Mammary epithelial cell (primary cell): ENCODE measurements around the gene LAMP5.

ENCODE experiments used
- EZH2 ChIP-seq: IDR thresholded peaks from 2 replicates; pipeline ENCODE4 v1.6.1; 2012; ENCODE audit warnings: low read length, inconsistent platforms, borderline replicate concordance
- TF ChIP-seq, protein P1 (sequence below), 2 donors: IDR thresholded peaks in 1 of 2; conservative IDR thresholded peaks in 1 of 2; 2 replicates each; pipeline ENCODE4 v1.5.1; 2011 to 2012; ENCODE audit warnings: inconsistent platforms in 2 of 2, low read length in 2 of 2, mild to moderate bottlenecking in 2 of 2, control low read depth in 1 of 2, low read depth in 1 of 2; ENCODE audit not compliant: insufficient read depth in 1 of 2; ENCODE audit errors: extremely low read depth in 1 of 2

DNA sequence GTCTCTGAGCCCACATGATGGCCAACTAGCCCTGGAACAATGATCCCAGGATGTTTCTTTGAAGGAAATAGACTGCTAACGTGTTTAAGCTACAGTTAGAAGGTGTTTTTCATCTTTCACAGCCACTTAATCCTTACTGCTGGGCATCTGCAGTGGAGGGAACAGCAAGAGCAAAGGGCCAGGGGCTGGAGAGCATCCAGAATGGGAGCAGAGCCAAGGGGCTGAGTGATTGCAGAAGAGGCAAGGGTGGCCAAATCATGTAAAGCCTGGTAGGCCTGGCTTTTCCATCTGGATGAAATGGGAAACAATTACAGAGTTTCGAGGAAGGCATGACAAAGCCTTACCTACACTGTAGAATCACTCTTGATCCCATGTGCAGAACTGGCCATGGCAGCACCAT is 18.7 kb upstream of the LAMP5 start:
- TF ChIP-seq, protein P1, sequence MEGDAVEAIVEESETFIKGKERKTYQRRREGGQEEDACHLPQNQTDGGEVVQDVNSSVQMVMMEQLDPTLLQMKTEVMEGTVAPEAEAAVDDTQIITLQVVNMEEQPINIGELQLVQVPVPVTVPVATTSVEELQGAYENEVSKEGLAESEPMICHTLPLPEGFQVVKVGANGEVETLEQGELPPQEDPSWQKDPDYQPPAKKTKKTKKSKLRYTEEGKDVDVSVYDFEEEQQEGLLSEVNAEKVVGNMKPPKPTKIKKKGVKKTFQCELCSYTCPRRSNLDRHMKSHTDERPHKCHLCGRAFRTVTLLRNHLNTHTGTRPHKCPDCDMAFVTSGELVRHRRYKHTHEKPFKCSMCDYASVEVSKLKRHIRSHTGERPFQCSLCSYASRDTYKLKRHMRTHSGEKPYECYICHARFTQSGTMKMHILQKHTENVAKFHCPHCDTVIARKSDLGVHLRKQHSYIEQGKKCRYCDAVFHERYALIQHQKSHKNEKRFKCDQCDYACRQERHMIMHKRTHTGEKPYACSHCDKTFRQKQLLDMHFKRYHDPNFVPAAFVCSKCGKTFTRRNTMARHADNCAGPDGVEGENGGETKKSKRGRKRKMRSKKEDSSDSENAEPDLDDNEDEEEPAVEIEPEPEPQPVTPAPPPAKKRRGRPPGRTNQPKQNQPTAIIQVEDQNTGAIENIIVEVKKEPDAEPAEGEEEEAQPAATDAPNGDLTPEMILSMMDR (conservative IDR thresholded peaks at IDR 0.05 in 1 of 2, IDR thresholded peaks at IDR 0.05 in 1 of 2; ENCODE audit: extremely low read depth in 1 of 2, insufficient read depth in 1 of 2, low read depth in 1 of 2, low read length in 2 of 2) = no peak
- TF ChIP-seq EZH2 = no peak
